GM10266 (cell line): ENCODE results near the gene MMP7.

Source experiments
- DNase-seq: peaks from one replicate; pipeline ENCODE4 v3.0.0; 2012; ENCODE audit errors: extremely low spot score
- CTCF ChIP-seq: IDR thresholded peaks from 2 replicates; pipeline ENCODE4 v1.5.1; 2012; ENCODE audit warnings: mild to moderate bottlenecking, low read depth; ENCODE audit not compliant: control insufficient read depth, insufficient read depth; ENCODE audit errors: missing control alignments

MMP7 gene

GRCh38 chr11:102544594-102544993 lies 14.0 kb upstream of the MMP7 start:
- TF ChIP-seq CTCF, result no peak
- no peak for DNase-seq

- no peak for TF ChIP-seq CTCF
- DNase-seq, result no peak
These were observed 9.0 kb upstream of the MMP7 start for GRCh38 chr11:102539567-102539966.

GRCh38 chr11:102538932-102539331 lies 8.4 kb upstream of the MMP7 start:
- no peak for DNase-seq
- no peak for TF ChIP-seq CTCF

- TF ChIP-seq CTCF, result peak; percentile 26
- DNase-seq, result no peak
These were observed 3.8 kb upstream of the MMP7 start for GRCh38 chr11:102534261-102534872.

- no peak for TF ChIP-seq CTCF
- no peak for DNase-seq
These were observed 1.9 kb downstream of the MMP7 start for GRCh38 chr11:102528618-102529017.

GRCh38 chr11:102527684-102528083 lies 2.9 kb downstream of the MMP7 start:
- no peak for TF ChIP-seq CTCF
- DNase-seq, result no peak

- TF ChIP-seq CTCF, result no peak
- no peak for DNase-seq
These were observed 3.5 kb downstream of the MMP7 start for GRCh38 chr11:102527041-102527440.
